Adipose tissue (tissue), 3 donors: ENCODE data around the gene ADAMTSL5. TPM values are rescaled to one million over a fixed set of nuclear protein-coding genes. Genes with fewer than 3 reads are reported as not detected.
"Not testable (repeated sequence)": the region's sequence is repeated elsewhere in the genome, so short reads cannot be mapped to it uniquely, and the experiment has no call there.

Experiments
- H3K27ac ChIP-seq: one replicate; pipeline ENCODE4 v1.5.1; 2013; ENCODE audit warnings: low read depth, low read length
- WGBS, 3 donors: extraction: QIAGEN DNeasy Blood & Tissue Kit; methylation state at CpG; one replicate each; pipeline ENCODE4 v1.1.7; 2013; 5-methylcytosine and 5-hydroxymethylcytosine counted together
- polyA plus RNA-seq, 3 donors: library from polyadenylated mRNA; stranded (reverse); fragments of 200-250 nt; gene quantifications; one replicate each; pipeline ENCODE4 v1.2.3, GENCODE V29; 2013
- donor health status: healthy with polysubstance abuse.
- donor health status: Bipolar disorder and iron deficiency.
- donor health status: healthy.

The ADAMTSL5 gene
- polyA plus RNA-seq, 3 donors, result 0.55 to 0.90 (median 0.89) TPM

- WGBS, 3 donors, result 21 to 26% (median 23%) methylated on average over 37 of the region's 37 CpGs
- H3K27ac ChIP-seq, result peak overlapping the region; percentile 56
These were observed 23.1 kb downstream of the ADAMTSL5 start for GRCh38 chr19:1489463-1490310.

GRCh38 chr19:1488282-1488601 lies 24.6 kb downstream of the ADAMTSL5 start:
- 78 to 96% (median 85%) methylated on average over 11 of the region's 11 CpGs for WGBS, 3 donors
- H3K27ac ChIP-seq, result no peak overlapping the region

DNA sequence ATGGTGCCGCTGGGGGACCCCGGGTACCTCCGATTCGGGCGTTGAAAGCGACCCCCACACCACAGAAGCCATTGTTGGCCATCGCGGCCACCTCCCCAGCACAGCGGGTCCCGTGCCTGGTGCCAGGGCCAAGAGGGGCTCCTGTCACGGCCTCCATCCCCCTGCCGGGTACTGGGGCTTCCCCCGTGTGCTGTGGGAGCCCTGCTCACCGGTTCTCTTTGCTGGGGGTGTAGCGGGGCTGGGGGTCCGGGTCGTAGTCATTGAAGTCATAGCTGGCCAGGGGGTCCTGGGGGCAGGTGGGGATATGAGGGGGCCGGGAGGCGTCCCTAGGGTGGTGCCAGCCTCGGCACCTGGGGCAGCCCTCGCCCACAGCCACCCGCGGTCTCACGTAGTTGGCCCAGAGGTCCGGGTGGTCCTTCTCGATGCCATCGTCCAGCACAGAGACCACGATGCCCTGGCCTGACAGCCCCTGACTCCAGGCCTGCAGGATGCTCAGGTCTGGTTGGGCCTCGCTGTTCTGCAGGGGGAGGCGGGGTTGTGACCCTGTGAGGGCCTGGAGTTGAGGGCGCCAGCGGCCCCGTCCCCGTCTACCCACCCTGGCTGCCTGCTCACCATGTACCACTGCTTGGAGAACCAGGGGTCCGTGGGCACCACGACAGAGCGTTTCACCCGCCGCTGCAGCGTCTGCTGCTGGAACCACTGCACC lies 25.1 kb downstream of the ADAMTSL5 start:
- 91 to 93% (median 92%) methylated on average over 39 to 40 of the region's 40 CpGs for WGBS, 3 donors
- H3K27ac ChIP-seq, result no peak overlapping the region

GRCh38 chr19:1486720-1487575 lies 25.9 kb downstream of the ADAMTSL5 start:
- no peak overlapping the region for H3K27ac ChIP-seq
- WGBS, 3 donors, result 93 to 96% (median 94%) methylated on average over 50 to 56 of the region's 56 CpGs

GRCh38 chr19:1483979-1484428 lies 28.8 kb downstream of the ADAMTSL5 start:
- no peak overlapping the region for H3K27ac ChIP-seq
- 91 to 92% (median 92%) methylated on average over 21 to 23 of the region's 23 CpGs for WGBS, 3 donors

DNA sequence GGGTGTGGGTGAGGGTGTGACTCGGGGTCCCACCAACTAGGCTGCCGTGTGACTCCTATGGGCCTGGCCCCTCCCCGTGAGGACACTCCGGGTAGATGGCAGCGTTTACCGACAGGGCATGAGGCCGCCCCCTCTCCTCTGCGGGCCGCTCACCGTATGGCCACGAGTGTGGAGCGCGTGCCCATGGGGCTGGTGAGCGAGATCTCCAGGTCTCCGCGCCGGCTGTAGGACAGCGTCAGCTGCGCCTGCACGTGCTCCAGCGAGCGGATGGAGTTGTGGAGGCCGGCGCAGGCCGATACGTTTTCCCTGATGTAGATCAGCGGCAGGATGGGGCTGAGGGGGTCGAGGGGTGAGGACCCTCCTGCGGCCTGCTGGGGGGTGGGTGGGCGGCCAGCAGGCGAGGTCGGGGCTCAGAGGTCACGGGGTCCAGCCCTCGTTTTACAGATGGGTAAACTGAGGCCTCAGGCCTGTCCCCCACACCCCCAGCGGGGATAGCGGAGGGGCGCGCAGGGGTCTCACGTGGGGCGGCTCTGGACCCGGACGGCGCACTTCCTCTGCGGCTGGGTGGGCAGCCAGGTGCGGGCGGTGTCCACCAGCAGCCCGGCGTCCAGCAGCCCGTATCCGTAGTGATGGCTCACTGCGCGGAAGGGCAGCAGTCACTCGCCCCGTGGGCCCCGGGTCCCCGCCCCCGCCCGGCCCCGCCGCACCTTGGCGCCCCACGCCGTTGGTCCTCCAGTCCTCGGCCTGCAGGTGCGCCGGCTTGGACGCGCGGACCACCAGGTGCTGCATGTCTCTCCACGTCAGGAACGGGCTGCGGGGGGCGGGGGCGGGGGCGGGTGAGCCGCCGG lies 29.5 kb downstream of the ADAMTSL5 start:
- WGBS, 3 donors, result 92 to 95% (median 93%) methylated on average over 46 to 77 of the region's 77 CpGs
- H3K27ac ChIP-seq, result no peak overlapping the region

GRCh38 chr19:1482361-1483130 lies 30.3 kb downstream of the ADAMTSL5 start:
- no peak overlapping the region for H3K27ac ChIP-seq
- 79 to 86% (median 83%) methylated on average over 32 to 37 of the region's 37 CpGs for WGBS, 3 donors

GRCh38 chr19:1481893-1482360 lies 30.9 kb downstream of the ADAMTSL5 start:
- WGBS, 3 donors, result 87 to 90% (median 89%) methylated on average over 25 to 36 of the region's 36 CpGs
- no peak overlapping the region for H3K27ac ChIP-seq

GRCh38 chr19:1481224-1481892 lies 31.5 kb downstream of the ADAMTSL5 start:
- whole genome bisulfite sequencing, 3 donors, result 77 to 92% (median 89%) methylated on average over 24 to 26 of the region's 26 CpGs
- no peak overlapping the region for H3K27ac ChIP-seq

- H3K27ac ChIP-seq, result no peak within 1 kb of the TSS
- WGBS, 3 donors, result 0 to 1% (median 1%) methylated on average over 68 to 71 of the region's 71 CpGs
These were observed 33.7 kb downstream of the ADAMTSL5 start, which contains the start of gene C19orf25 for GRCh38 chr19:1478934-1479707. Gene C19orf25 (minus strand): TSS chr19:1479215. CDS start chr19:1478903, 312 bp downstream.

- WGBS, 3 donors, result 84 to 96% (median 96%) methylated on average over 9 of the region's 9 CpGs
- not testable (repeated sequence) for H3K27ac ChIP-seq
These were observed 35.8 kb downstream of the ADAMTSL5 start for GRCh38 chr19:1477056-1477455.

- WGBS, 3 donors, result 90 to 94% (median 91%) methylated on average over 31 of the region's 31 CpGs
These were observed 36.9 kb downstream of the ADAMTSL5 start for GRCh38 chr19:1475751-1476437.

GRCh38 chr19:1474765-1475351 lies 38.0 kb downstream of the ADAMTSL5 start:
- no peak overlapping the region for H3K27ac ChIP-seq
- 92 to 93% (median 92%) methylated on average over 26 of the region's 26 CpGs for WGBS, 3 donors

More at GRCh38 chr19:1475751-1476437, 36.9 kb downstream of the ADAMTSL5 start:
- H3K27ac ChIP-seq, result no peak overlapping the region

DNA sequence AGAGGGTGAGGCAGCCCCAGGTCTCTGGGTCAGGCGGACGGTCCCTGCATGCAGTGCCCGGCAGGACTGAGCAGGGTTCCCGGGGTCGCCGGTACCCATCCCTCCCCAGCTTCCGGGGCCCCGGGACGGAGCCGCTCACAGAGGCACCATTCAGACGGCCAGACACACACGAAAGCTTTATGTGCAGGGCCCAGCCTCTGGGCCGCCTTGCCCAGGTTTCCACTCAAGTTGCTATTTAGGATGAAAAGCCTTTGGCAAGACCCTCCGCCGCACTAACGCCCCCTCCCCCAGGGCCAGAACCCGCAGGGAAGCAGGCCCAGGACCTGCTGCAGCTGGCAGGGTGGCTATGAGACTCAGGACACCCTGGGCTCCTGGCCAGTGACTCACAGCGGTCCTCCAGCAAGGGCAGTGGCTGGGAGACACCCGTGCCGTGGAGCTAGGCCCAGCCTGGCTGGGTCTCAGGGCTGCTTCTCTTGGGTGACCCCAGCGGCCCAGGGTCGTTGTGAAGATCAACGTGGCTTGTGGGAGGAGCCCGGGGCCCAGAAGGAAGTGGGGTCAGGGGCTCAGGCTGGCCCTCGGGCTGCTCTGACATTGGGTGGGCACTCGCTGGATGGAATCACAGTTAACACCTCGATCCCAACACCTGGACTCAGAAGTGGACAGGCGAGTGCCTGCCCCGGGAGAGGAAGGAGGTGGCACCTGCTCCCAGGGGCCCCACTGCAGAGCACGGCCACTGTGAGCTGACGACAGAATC lies 38.6 kb downstream of the ADAMTSL5 start:
- 73 to 82% (median 77%) methylated on average over 31 of the region's 31 CpGs for WGBS, 3 donors

More for the DNA sequence above, 38.6 kb downstream of the ADAMTSL5 start:
- H3K27ac ChIP-seq, result no peak overlapping the region
